H7 (cell line): ENCODE results near the gene CLTA. TPM values are rescaled to one million over a fixed set of nuclear protein-coding genes. Genes with fewer than 3 reads are reported as not detected.
A peak's percentile ranks its signal among the peaks of the same experiment; 100 is the strongest.

Experiments
- DNase-seq: peaks from one replicate; pipeline ENCODE4 v3.0.0; 2012
- H3K27me3 ChIP-seq: 2 replicates; pipeline ENCODE4 v1.6.0; 2011; ENCODE audit warnings: mild to moderate bottlenecking, low read length; ENCODE audit not compliant: control insufficient read depth, insufficient read depth
- H3K36me3 ChIP-seq: replicated peaks from 2 replicates; pipeline ENCODE4 v1.5.1; 2011; ENCODE audit warnings: low read length; ENCODE audit not compliant: control insufficient read depth, insufficient read depth
- H3K4me3 ChIP-seq: 2 replicates; pipeline ENCODE4 v1.5.1; 2011; ENCODE audit warnings: low read depth, mild to moderate bottlenecking, control low read depth, low read length, moderate library complexity; ENCODE audit not compliant: insufficient read depth
- total RNA-seq: library from RNA; depleted of rRNA; stranded (reverse); fragments of >200 nt; shearing (Covaris generic); gene quantifications from 2 replicates; pipeline ENCODE4 v1.2.3, GENCODE V29; 2014

The CLTA gene
- total RNA-seq, 1 experiment from 2014 or later: 222 TPM

DNA sequence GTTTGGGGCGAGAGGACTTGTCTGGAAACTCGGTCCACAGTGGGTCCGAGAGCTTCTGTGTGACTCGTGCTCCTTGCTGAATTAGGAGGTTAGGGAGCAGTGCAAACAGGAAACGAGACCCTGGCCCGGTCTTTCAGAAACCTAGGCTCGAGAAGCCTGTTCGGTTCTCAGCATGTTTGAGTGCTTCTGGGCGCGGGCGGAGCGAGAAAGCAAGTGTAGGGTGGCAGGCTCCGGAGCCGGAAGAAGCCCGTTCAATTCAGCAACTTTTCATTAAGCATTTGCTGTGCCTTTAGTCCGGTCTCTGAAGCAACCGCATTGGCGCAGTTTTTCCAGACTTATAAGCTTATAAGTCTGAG lies 547 bp downstream of the CLTA start:
- DNase-seq: no peak
- Histone ChIP-seq H3K27me3 (no peaks in the 10 kb centered on the region), H3K36me3 (no peaks in the 10 kb centered on the region), H3K4me3 (peak overlapping the region; percentile 90)

DNA sequence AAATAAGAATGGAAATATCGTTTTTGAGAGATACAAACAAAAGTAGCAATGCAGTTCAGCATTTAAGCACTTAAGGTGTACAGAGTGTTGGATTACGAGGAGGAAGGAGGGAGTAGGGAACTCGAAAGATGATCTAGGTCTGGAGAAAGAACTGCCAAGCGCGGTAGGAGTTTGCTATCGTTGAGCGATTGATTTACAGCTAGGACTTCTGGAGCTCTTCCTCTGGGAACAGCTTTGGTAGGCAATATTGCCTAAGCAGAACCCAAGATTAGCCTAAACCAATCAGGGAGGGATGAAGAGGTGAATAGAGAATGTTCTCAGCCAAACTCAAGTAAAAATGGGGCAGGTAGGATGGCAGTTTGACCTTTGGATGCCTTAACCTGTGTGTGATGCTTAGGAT lies 965 bp downstream of the CLTA start:
- no peak for DNase-seq
- peak overlapping the region; percentile 90 for H3K4me3 ChIP-seq
- H3K36me3 ChIP-seq: no peaks in the 10 kb centered on the region
- no peaks in the 10 kb centered on the region for H3K27me3 ChIP-seq

DNA sequence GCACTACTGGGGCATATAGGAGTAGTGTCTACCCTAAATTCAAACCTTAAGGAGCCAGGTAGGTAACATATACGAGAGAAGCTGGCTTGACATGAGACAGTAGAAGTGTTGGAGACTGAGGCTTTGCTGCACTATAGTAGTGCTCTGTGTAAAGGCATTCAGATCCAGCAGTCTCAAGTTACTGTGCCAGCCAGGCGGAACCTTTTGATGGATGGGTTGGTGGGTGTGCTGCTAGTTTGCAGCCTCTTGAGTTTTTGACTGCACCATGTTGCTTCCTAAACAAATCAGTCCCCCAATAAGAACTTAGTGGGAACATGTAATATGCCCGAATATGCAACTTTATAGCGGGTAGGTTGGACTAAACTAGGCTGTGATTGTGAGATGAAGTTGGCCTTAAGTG lies 1.5 kb downstream of the CLTA start:
- no peak for DNase-seq
- Histone ChIP-seq H3K27me3 (no peaks in the 10 kb centered on the region), H3K36me3 (no peaks in the 10 kb centered on the region; the same call in 1 of the 2 replicates), H3K4me3 (no peak overlapping the region; the same call in 1 of the 2 replicates)

DNA sequence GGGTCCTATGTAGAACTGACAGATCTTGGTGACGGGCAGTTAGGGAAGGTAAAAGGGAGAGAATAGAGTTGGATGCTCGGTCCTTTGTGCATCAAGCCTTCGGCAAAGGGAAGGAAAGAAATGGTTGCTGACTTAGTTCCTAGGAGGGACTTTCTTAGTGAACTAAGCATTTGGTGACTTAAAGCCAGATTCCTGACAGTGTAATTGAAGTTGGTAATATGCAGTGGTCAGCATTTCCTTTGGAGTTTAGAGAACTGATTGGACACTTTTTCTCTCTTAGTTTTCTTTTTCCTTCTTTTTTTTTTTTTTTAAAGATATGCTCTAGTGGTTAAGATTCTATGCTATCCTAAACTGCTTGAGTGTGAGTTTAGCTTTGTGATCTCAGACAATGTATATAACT lies 2.3 kb downstream of the CLTA start:
- Histone ChIP-seq H3K4me3 (no peak overlapping the region), H3K36me3 (peaks cover 2% of the 10 kb centered on the region), H3K27me3 (no peaks in the 10 kb centered on the region)
- no peak for DNase-seq

DNA sequence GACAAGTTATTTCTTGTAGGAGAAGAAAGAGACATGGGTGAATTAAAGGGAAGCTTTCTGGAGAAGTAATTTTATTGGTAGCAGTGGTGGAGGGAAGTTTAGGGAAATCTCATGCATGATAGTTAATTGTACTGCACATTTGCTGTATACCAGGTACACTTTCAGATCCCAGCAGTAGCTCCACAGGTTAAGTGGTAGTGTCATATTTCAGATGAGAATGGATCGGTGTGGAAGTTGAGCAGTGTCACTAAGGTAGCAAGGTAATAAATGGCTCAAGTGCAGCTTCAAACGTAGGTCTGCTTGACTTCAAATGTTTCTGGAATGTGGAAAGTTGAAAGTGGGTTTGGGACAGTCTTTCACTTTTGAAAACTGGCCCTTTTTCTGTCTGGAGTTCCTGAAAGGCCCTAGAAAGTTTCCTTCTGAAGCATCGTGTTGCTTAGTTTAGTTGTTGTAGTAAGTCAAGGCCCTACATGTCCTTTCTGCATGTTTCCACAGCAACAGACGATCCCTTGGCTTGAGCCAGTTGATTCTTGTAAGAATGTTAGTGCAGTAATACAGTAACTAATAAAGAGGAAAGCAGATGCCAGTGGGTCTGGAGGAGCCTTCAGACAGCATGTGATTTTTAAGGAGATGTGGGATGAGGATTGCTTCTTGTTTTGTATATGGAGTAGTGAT lies 3.7 kb downstream of the CLTA start:
- Histone ChIP-seq H3K27me3 (no peaks in the 10 kb centered on the region), H3K4me3 (no peak overlapping the region), H3K36me3 (peaks cover 7% of the 10 kb centered on the region)
- DNase-seq: no peak

DNA sequence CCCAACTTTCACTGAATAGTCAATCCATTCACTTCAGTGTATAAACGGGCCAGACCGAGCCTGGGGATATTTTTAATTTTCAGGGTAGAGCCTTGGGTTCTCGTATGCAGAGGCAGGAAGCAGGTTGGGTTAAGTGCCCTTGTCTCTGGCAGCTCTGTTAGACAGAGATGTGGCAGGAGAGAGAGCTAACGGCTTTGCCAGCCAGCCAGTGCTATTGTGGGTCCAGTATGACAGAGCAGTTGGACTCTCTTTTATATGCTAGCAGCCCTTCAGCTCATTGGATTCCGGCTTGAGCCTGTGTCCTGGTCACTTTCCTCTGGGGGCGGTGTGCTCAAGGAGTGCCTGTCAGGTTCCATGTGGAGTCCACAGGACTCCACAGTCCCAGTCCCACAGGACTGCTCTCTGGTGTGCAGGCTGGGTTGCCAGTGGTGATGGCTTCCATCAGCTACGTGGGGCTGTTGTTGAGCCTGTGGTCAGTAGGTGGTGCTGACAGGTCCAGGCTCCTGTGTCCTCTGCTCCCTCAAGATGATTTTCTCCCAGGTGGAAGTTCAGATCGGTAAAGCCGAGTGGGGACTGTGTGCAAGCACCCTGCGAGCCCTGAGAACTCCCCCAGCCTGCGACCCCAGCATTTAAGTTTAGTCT lies 14.3 kb downstream of the CLTA start:
- H3K4me3 ChIP-seq: no peak overlapping the region
- H3K27me3 ChIP-seq: no peaks in the 10 kb centered on the region
- H3K36me3 ChIP-seq: peaks cover 63% of the 10 kb centered on the region
- peak; percentile 57 for DNase-seq

DNA sequence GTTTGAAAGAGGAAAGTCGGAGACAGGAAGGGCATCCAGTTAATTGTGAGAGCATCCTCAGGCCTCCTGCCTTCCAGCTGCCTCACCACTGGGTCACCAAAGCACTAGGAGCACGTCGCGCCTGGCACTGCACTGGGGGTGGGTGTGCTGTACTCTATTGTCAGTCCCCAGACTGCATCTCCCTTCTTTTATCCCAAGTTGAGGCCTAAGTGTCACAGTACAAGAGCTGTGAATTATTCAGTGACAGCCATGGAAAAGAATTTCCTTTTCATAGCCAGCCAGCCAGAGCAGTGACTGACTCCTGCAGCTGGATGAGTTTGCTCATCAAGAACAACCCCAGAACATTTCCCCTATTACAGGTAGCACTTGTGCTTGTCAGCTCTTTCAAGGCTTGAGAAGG lies 16.3 kb downstream of the CLTA start:
- no peak overlapping the region for H3K4me3 ChIP-seq
- no peaks in the 10 kb centered on the region for H3K27me3 ChIP-seq
- H3K36me3 ChIP-seq: peaks cover 55% of the 10 kb centered on the region
- no peak for DNase-seq

DNA sequence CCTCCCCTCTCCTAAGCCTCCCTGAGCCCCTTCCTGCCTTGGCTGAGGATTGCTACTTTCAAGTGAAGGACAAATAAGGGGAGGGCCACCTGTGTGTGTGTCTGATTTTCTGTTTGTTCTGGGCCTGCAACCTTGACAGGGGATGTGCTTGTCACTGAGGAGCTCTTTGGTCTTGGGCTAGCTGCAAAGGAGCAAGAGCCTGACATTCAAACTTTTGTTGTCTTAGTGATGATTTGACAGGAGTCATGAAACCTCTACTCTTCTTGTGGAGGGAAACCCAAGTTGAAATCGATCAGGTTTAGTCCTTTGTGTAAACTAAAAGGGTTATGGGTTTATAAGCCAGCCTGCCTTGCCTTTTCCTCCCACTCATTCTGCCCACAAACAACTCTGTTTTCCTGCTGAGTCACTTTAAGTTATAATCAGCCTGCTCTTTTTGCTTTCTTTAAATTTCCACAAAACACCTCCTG lies 16.9 kb downstream of the CLTA start:
- no peak for DNase-seq
- Histone ChIP-seq H3K4me3 (no peak overlapping the region), H3K36me3 (peaks cover 52% of the 10 kb centered on the region), H3K27me3 (no peaks in the 10 kb centered on the region)

DNA sequence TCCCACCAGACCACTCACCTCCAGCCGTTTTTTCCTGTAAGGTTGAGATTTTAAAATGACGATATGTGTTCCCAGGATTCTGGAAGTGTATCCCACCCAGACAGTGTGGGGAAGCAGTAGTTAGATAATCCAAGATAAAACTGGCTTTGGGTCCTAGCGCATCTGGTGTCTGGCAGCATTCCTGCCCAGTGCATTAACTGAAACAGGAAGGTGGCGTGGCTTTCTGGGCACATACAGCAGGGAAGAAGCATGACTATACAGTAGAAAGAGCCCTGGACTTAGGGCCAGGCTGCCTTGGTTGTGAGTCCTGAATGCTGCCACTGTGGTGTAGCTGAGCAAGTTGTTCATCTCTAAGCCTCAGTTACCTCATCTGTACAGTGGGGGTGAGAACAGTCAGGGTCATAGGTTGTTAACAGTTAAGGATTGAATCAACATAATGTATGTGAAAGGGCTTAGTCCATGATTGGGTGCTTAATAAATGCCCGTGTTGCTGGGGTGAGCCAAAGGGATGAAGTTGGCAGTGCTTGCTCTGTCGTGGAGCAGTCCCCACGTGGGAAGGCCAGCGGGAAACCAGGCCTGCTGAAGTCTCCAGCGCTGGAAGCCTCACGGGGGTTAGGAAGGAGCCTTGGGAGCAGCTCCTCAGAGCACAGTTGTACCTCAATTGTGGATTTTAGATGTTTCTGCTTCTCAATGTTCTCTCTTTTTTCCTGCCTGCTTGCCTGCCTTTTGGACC lies 18.0 kb downstream of the CLTA start:
- Histone ChIP-seq H3K4me3 (no peak overlapping the region), H3K36me3 (peaks cover 49% of the 10 kb centered on the region), H3K27me3 (no peaks in the 10 kb centered on the region)
- no peak for DNase-seq

DNA sequence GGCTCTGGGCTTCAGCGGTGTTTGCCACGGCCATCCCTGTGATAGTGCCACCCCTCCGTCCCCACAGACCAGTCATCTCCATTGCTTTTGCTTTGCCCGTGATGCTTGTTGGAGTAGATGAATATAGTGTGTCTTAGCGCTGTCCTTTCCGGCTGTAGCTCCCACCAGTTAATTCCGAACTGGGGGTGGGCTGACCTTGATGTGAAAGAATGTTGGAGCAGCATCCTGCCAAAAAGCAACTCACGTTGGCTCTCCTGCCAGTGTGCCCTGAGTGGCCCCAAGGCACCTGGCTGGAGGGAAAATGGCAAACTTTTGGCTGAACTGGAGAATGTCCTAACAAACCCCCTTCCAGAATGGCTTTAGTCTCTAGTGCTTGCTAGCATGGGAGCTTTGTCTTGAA lies 20.0 kb downstream of the CLTA start:
- Histone ChIP-seq H3K27me3 (no peaks in the 10 kb centered on the region), H3K4me3 (no peak overlapping the region), H3K36me3 (peaks cover 36% of the 10 kb centered on the region)
- DNase-seq: no peak

DNA sequence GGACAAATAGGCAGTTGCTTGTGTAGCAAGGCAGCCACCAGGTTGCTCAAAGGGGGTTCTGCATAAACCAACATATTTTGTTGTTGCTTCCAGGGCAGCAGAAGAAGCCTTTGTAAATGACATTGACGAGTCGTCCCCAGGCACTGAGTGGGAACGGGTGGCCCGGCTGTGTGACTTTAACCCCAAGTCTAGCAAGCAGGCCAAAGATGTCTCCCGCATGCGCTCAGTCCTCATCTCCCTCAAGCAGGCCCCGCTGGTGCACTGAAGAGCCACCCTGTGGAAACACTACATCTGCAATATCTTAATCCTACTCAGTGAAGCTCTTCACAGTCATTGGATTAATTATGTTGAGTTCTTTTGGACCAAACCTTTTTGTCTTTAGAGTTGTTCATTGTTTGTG lies 20.8 kb downstream of the CLTA start:
- Histone ChIP-seq H3K36me3 (peaks cover 32% of the 10 kb centered on the region), H3K27me3 (no peaks in the 10 kb centered on the region)
- DNase-seq: no peak

DNA sequence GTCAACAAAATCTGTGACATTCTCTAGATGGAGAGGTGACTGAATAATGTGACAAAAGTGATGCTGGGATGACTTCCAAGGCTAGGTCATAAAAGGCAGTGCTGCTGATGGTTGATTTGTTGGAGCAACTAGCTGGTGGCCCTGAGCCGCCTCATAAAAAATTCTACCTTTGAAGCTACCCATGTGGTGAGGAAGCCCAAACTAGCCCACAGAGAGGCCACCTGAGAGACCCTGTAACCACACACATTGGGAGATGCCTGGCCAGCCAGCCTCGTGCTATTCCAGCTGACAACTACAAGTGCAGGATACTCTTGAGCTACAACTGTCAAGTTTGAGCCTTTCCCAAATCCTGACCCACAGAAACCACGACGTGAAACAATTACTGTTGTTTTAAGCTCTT lies 22.7 kb downstream of the CLTA start:
- Histone ChIP-seq H3K4me3 (no peak overlapping the region), H3K27me3 (no peaks in the 10 kb centered on the region), H3K36me3 (peaks cover 24% of the 10 kb centered on the region)
- DNase-seq: no peak

More for the DNA sequence above, 20.8 kb downstream of the CLTA start:
- H3K4me3 ChIP-seq: no peak overlapping the region

DNA sequence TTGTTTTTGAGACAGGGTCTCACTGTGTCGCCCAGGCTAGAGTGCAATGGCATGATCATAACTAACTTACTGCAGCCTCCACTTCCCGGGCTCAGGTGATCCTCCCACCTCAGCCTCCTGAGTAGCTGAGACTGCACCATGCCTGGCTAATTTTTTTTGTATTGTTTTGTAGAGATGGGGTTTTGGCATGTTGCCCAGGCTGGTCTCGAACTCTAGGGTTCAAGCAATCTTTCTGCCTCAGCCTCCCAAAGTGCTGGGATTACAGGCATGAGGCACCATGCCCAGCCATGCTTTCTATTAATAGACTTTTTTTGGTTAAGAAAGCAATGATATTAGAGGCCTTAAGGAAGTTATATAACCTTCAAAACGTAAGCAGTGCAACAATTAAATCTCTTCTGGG lies 23.3 kb downstream of the CLTA start:
- no peak for DNase-seq
- Histone ChIP-seq H3K36me3 (peaks cover 22% of the 10 kb centered on the region), H3K27me3 (no peaks in the 10 kb centered on the region), H3K4me3 (no peak overlapping the region)

DNA sequence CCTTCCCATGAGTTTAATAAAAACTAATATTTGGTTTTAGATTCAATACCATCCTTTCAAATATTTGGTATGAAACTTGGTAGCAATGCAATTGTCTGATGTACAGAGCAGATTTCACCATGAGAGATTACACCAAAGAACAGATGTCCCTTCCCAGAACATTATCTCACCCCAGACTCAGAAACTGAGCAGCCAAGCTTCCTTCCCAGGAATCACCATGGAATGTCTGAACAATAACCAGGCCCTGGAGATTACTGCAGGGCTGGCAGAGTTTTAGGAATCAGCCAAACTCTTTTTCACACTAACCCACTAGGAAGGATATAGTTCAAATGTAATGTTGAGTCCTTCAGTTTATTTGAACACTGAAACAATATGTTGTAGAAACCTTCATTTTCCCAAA lies 23.9 kb downstream of the CLTA start:
- H3K4me3 ChIP-seq: no peak overlapping the region
- DNase-seq: no peak
- H3K27me3 ChIP-seq: no peaks in the 10 kb centered on the region
- peaks cover 21% of the 10 kb centered on the region for H3K36me3 ChIP-seq
